HG02588 (cell line): Measurements from ENCODE around the gene GALNT17.

ENCODE experiments used
- ATAC-seq: cut with Tn5 transposase; IDR thresholded peaks from one replicate; pipeline ENCODE4 v1.9.1; 2021; ENCODE audit warnings: mild to moderate bottlenecking, moderate library complexity; ENCODE audit not compliant: unreplicated experiment

Gene GALNT17

DNA sequence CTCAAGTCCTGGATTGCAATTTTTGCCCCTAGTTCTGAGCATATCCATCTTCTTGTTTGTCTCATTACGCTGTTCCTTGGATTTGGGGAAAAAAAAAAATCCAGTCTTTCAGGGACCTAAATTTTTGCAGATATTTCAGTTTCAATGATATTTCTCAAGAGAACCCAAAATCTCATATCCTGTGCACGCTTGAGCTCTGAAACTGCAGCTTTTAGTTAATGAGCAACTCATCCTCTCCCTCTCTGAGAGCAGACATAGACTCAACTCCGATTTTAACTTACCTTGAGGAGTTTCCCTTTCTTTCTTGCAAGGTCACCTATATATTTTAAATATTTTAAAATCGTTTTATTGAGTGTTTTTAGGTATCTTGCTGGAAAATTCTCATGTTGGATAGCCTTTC, 200.3 kb downstream of the GALNT17 start:
- ATAC-seq = no peak

DNA sequence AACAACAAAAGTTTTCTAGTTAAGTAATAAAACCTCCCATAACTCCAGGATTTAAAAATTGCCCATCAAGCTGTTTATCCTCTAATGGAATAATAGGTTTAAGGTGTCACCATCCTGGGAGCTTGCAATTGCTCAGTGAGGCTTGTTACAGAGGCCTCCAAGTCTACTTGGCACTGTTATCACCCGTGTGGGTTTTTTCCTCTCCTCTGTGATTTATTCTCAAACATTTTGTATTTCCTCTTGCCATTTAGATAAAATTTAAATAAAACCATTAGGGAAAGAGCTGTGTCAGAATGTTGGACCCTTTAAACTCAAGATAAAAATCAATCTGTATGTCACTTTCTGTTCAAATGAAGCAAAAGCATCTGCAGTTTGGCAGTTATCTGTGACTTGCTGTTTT, 202.6 kb downstream of the GALNT17 start:
- no peak for ATAC-seq

DNA sequence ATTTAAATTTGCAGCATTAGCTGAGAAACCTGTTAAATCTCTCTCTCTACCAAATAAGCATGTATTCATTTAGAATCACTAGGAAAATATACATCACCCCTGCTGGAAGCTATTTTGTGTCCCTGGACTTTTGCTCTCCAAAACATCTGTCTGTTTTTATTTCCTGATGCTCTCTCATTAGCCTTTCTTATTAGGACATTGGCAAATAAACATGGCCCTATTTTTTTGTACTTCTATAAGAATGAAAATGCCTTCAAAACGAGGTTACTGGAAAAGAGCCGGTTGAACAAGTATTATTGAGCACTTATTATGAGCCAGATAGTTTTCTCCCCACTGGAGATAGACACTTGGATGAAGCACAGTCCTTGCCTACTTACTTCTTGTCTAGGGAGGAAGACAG, 206.9 kb downstream of the GALNT17 start:
- ATAC-seq = no peak

DNA sequence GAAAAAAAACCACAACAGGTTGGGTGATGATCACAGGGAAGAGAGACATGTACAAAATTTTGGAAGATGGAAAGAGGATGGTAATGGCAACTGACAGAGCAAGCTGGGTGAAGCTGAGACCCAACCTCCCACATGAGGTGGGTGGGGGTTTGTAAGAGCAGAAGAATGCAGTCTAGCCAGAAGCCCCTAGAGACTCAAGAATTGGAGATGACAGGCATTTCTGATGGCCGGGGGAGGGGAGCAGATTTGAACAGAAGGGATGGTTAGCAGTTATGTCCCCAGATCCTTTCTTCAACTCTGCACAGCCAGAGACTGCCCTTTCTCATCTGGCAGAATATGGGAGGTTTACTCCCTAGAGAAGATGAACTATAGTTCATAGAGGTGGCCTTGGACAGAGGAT, 208.0 kb downstream of the GALNT17 start:
- no peak for ATAC-seq

DNA sequence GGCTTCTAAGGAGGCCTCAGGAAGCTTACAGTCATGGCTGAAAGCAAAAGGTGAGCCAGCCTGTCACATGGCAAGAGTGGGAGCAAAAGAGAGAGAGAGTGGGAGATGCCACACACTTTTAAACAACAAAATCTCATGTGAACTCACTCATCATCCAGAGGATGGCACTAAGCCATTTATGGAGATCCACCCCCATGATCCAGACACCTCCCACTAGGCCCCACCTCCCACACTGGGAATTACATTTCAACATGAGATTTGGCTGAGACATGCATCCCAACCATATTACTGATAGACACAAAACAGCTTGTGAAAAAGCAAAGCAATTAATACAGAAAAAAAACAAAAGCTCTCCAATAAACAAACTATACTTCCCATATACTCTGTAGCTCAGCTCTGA, 210.3 kb downstream of the GALNT17 start:
- no peak for ATAC-seq

DNA sequence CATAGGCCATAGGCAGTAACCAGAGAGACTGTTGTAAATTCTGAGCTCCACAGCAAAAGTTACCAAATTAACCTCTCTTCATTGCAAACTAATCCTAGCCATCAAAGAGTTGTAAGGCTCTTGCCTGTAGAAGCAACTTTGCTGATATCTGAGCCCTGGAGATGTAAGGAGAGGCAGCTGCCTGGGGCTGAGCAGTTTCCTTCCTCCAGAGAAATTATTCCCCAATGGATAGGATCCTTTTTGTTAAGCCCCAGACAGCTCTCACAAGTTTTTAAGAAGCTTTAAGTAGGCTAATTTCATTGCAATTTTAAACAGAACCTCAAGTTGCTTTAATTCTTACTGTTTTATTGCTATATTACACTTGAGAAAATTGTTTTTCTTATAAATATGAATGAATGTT, 211.1 kb downstream of the GALNT17 start:
- no peak for ATAC-seq

DNA sequence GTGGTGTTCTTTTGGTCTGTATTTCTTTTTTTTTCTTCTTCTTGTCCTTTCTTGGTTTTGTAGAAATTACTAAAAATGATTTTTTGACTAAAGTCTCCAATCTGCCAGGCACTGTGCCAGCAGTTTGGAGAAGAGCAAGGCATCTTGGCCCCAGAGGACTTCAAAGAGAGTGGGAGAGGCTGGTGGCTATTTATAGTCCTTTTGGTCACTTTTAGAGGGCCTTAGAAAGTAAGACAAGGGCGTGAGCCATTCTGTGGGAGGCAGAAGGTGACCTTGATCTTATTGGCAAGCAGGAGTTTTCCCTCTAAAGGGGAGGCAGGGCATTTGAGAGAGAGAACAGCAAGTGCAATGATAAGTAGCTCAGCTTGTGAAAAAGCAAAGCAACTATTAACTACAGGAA, 211.9 kb downstream of the GALNT17 start:
- ATAC-seq = no peak

DNA sequence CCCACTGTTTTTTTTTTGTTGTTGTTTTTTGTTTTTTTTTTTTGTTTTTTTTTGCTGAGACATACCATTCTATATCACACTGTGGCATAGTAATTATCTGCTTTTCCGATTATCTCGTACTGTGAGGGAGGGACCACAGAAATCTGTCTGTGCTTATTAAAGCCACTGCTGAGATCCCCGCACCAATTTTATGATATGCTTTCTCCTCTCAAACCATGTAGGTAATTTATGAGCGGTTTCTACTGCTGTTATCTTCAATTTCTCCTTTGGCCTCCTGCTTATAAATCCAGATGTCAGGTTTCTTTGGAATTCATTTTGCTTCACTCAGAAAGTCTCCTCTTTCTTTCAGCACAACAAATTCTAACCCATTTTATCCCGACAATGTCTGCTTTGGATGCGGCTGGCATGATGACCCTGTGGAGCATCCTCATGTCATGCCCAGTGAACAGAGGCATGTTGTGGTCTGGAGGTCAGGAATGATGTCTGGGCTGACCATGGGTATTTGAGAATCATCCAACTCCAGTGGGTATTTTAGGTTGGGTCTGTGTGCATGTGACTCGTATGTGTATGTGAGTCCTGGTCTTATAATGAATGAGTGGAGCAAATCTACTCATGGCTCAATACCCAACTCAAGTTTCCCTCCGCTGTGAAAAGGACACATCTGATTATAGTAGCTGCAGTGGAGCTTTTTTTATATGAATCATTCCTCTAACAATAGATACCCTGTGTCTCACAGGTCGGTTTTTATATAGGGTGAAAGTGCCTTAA, 213.4 kb downstream of the GALNT17 start:
- no peak for ATAC-seq

DNA sequence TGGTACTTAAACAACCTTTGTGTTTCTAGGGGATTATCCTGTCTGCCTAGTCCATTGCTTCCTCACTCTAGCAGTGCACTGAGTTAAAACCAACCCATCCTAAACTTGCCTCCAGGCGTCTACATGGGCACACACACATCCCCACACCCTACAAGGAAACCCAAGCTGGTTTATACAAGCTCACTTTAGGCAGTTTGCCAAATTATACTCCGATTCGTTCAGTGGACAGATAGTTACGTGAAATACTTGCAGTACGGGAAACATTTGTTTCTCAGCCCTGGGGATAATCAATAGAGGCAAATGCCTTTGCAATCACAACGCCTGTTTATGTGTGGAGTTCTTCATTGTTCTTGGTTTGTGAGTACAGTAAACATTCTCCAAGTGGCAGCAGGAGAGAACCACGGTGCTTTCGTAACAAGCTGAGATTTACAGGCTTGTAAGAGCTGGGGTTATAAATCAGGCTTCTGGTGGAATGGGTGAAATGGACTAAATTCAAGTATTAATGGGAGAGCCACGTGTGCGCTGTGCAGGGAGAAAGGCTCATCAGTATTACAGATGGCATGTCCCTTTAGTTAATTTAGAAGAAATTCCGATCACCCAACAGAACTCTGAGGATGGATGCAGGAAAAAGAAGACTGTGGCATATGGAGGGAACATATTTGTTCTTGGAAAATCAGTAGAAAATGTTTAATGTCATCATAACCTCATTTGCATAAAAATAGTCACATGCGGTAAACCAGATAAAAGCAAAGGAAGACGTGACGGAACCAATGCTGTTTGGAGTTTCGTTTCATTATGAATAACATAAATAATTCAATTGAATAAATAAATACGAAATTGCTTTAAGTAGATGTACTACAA, 217.1 kb downstream of the GALNT17 start:
- ATAC-seq = no peak

DNA sequence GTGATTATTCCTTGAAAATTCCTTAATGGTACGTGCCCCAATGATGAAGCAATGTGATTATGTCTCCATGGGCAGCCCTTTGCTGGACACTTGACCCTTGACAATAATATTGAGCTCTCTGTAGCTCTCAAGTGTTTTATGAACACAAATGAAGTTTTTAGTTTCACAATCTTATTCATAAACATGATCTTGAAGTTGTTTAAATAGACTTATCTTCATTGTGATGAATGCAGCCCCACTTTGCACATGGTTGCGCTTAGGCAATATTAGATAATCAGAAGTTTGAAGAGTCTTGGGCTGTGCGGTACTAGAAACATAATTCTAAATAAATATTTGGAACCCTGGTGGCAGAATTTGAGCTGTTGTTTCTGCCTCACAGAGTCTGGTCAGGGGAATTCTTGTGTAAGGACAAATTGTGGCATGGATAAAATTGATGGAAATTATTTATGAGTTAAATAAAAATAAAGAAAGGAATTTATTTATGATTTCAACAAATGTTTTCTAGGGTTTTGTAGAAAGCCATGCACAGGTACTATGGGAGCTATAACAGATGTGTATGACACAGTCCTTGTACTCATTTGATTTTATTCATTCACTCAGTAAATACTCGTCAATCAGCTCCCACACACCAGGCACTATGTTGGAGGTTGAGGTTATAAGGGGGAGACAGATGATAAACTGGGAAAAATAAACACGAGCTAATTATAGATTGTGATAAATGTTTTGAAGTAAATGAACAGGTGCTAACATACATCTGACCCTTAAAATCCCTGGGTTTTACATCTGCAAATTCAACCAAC, 217.9 kb downstream of the GALNT17 start:
- ATAC-seq = no peak

DNA sequence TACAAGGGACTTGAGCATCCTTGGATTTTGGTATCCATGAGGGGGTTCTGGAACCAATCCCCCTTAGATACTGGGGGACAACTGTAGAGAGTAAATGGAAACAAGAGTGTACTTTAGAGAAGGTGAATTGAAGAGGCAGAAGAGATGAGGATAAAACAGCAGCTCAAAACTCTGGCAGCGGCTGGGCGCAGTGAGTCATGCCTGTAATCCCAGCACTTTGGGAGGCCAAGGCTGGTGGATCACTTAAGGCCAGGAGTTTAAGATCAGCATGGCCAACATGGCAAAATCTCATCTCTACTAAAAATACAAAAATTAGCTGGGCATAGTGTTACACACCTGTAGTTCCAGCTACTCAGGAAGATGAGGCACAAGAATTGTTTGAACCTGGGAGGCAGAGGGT, 218.7 kb downstream of the GALNT17 start:
- ATAC-seq = no peak

DNA sequence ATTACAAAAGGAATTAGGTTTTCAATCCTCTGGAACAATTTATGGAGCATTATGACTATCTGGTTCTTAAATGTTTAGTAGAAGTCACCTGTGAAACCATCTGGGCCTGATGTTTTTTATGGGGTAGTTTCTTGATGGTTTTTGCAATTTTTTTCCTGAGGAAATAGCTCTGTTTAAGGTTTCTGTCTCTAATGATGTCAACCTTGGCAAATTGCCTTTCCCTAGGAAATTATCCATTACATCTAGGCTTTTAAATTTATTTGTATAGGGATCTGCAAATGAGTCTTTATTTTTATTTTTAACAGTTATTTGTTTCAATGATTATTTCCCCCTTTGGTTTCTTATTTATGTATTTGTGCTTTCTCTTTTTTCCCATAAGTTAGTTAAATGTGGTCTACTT, 222.8 kb downstream of the GALNT17 start:
- no peak for ATAC-seq

DNA sequence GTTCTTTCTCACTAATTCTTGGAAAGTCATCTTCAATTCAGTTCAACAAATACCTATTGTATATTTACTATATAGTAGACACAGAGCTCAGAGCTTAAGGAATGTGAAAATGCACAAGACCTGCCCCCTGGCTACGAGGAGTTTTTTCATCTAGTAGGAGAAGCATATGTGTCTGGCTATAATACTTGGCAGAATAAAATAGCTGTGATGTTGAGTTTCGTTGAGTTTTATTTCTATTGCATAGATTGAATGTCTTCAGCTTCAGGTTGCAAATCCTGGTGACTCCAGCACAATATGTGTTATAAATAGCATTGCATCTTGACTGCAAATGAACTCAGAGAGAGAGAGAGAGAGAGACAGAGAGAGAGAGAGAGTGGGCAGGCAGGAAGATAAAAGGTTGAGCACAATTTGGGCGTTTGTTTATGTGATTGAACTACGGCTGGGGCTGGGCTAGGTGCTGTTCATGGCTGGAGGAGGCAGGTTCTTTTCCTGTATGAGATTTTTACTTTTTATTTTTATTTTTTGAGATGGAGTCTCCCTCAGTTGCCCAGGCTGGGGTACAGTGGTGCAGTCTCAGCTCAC, 229.6 kb downstream of the GALNT17 start:
- no peak for ATAC-seq

DNA sequence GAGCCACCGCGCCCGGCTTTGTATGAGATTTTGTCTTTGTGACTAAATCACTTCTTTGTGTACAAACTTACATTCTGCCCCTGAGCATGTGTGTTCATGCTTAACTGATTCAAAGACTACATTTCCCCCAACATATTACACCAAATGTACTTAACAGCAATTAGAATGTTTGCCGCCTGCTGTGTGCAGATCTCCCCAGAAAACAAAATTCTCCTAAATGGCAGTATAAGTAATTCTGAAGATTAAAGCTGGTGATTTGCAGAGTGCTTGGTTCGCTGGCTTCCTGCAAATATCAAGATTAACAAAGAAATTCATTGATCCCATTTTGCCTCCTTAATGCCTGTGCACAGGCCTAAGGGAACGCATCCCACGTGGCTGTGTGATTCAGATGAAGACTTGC, 230.3 kb downstream of the GALNT17 start:
- ATAC-seq = no peak

DNA sequence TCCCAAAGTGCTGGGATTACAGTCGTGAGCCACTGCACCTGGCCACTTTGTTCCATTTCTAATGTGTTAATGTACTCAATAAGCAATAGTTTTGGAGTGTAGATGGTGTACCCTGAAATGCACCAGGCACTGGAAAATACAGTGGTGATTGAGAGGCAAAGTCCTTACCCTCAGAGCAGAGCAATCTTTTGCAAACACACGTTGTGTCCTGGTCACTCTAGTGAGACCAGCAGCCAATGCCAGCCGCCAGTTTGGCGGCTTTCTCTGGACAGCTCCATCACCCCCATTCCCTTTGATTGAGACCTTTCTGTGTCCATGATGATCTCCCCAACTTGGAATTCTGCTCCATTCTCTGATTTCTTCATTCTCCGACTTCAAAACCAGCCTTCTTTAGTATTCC, 231.3 kb downstream of the GALNT17 start:
- ATAC-seq = no peak

DNA sequence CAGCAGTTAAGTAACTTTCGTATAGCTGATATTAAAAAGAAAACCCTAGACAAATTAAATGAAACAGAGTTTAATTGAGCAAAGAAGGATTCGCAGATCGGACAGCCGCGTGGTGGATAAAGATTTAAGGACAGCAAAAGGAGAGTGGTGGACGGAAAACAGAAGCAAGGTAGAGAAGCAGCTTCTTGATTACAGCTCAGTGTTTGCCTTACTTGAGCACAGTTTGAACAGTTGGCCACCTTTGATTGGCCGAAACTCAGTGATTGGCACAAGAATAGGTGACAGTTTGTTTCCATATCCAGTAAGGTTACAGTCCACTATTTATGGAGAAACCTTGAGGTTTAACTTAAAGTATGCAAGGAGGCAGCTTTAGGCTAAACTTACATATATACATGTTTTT, 231.7 kb downstream of the GALNT17 start:
- no peak for ATAC-seq

DNA sequence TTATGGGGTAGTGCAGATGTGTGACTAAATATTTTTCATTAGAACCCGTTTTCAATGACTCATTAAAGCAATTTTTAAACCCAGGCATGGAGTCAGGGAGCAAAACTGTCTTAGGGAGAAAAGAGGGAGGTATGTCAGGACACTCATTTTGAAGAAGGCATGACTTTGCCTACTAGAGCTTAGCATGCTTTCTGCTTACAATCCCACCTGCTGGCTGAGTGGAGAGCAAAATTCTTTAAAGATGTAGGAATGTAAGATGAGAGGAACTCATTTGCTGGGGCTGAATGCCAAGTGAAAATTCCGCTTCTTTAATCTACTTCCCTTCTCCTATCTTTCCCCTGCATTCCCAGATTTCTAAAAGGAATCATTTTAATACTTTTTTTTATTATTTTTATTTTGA, 232.6 kb downstream of the GALNT17 start:
- ATAC-seq = no peak

DNA sequence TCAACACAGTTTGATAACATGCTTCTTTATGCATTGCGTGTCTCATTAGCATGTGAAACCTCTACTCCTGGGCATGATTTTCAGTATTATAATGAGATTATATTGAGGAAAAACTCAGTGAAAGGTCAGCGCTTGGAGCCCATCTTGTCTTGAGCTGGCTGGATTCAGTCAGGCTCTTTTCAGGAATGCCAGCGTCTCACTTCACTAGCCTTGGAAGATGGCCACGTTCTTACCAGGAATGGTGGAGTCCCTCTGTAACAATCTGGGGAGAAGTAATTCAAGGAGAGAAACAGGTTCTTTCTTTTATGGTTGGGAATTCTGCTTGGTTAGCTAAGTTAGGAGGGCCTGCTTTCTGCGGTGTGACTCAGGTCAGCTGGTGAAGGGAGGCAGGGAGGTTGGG, 241.0 kb downstream of the GALNT17 start:
- ATAC-seq = no peak

DNA sequence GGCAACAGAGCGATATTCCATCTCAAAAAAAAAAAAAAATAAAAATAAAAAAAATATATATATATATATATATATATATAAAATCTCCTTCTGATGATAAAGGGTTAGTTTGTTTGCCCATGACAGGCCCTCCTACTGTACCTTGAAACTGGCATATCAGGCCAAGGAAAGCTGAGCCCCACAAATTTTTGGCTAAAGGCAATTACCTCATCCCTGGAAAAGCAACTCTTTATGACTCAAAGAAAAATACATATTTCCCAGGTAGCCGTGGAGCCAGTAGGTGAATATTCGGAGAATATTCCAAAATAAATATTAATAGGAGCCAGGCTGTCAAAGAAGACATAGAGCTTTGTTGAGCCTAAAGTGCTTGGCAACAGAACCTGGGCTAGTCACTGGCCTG, 245.1 kb downstream of the GALNT17 start:
- ATAC-seq = no peak

DNA sequence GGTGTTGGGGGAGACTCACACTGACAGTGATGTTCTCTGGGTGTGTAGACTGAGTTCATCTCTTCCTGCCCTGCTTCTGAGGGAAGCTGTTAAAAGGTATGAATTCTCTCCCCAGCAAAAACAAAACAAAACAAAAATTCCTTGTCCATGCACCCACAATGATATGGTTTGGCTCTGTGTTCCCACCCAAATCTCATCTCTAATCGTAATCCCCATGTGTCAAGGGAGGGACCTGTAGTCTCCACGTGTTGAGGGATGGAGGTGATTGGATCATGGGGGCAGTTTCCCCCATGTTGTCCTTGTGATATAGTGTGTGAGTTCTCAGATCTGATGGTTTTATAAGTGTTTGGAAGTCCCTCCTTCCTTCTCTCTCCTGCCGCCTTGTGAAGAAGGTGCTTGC, 245.5 kb downstream of the GALNT17 start:
- ATAC-seq = no peak

DNA sequence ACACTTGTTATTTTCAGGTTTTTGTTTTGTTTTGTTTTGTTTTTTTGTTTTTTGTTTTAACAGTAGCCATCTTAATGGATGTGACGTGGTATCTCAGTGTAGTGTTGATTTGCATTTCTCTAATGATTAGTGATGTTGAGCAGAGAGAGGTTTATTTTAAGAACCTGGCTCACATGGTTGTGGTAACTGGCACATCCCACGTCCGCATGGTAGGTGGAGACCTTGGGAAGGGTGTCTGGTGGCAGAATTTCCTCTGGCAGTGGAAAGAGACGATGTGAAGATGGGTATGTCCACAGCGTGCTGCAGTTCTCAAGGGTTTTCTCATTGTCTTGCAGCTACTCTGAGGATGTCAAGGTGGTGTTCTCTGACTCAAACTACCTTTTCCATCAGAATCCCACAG, 252.2 kb downstream of the GALNT17 start:
- no peak for ATAC-seq
